AG10803 (cell line): Measurements from ENCODE around the gene STRADB.

Experiments
- DNase-seq: peaks from one replicate; pipeline ENCODE4 v3.0.0; 2010; ENCODE audit warnings: low read depth
- H3K4me3 ChIP-seq: 2 replicates; pipeline ENCODE4 v1.5.1; 2011; ENCODE audit warnings: mild to moderate bottlenecking, low read length, control low read depth
- TF ChIP-seq, protein P1 (sequence below): conservative IDR thresholded peaks from 2 replicates; pipeline ENCODE4 v1.5.1; 2011; ENCODE audit warnings: mild to moderate bottlenecking, low read length, control low read depth, inconsistent platforms

Gene STRADB

DNA sequence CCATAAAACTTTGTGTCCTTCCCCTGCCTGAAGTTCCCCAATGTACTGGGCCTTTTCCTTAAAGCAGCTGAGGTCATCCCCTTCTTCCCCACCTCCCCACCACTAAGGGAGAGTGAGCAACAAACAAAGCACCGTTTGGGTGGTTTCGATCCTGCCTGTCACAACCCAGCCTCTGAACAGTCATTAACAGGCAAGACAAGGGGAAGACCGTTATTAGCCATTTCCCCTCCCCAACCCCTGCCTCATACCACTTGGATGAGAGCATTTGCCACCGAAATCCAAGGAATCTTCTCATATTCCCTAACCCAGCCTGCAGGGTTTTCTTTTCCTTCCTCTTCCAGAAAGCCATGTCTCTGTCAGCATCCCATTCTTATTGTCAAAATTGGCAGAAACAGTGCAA lies 65.6 kb downstream of the STRADB start:
- DNase-seq = peak; percentile 59
- TF ChIP-seq, protein P1, sequence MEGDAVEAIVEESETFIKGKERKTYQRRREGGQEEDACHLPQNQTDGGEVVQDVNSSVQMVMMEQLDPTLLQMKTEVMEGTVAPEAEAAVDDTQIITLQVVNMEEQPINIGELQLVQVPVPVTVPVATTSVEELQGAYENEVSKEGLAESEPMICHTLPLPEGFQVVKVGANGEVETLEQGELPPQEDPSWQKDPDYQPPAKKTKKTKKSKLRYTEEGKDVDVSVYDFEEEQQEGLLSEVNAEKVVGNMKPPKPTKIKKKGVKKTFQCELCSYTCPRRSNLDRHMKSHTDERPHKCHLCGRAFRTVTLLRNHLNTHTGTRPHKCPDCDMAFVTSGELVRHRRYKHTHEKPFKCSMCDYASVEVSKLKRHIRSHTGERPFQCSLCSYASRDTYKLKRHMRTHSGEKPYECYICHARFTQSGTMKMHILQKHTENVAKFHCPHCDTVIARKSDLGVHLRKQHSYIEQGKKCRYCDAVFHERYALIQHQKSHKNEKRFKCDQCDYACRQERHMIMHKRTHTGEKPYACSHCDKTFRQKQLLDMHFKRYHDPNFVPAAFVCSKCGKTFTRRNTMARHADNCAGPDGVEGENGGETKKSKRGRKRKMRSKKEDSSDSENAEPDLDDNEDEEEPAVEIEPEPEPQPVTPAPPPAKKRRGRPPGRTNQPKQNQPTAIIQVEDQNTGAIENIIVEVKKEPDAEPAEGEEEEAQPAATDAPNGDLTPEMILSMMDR = no peak
- H3K4me3 ChIP-seq = no peak overlapping the region

DNA sequence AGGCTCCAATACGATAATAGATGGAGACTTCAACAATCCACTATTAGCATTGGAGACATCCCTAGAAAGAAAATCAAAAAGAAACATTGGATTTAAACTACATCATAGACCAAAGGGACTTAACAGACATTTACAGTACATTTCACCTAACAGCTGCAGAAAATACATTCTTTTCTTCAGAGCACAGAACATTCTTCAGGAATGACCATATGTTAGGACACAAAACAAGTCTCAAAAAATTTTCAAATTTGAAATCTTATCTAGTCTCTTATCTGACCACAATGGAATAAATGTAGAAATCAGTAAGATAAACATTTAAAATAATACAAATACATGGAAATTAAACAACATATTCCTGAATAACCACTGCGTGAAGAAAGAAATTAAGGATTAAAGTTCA lies 68.7 kb downstream of the STRADB start:
- DNase-seq = no peak
- TF ChIP-seq, protein P1 = no peak
- H3K4me3 ChIP-seq = no peak overlapping the region

- H3K4me3 ChIP-seq = no peak overlapping the region
- TF ChIP-seq, protein P1 = no peak
- DNase-seq = no peak
These were observed 71.4 kb downstream of the STRADB start for GRCh38 chr2:201522965-201523364.

DNA sequence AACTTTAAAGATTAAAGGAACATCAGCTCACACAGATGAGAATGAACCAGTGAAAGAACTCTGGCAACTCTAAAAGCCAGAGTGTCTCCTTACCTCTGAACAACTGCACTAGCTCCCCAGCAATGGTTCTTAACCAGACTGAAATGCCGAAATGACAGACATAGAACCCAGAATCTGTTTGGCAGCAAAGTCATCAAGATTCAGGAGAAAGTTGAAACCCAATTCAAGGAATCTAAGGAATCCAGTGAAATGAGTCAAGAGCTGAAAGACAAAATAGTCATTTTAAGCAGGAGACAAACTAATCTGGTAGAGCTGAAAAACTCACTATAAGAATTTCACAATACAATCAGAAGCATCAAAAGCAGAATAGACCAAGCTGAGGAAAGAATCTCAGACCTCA lies 72.0 kb downstream of the STRADB start:
- TF ChIP-seq, protein P1 = no peak
- peak; percentile 46 for DNase-seq
- H3K4me3 ChIP-seq = no peak overlapping the region
